H9 (cell line): ENCODE measurements around the gene NALCN. TPM values are rescaled to one million over a fixed set of nuclear protein-coding genes. Genes with fewer than 3 reads are reported as not detected.

Source experiments
- DNase-seq: peaks from one replicate; pipeline ENCODE4 v3.0.0-alpha.2; 2017
- H2AFZ ChIP-seq: one replicate; pipeline ENCODE4 v1.6.1; 2013; ENCODE audit warnings: mild to moderate bottlenecking, low read length, control low read depth, moderate library complexity
- H2AK5ac ChIP-seq: 2 replicates; pipeline ENCODE4 v1.6.1; 2013; ENCODE audit warnings: low read length, control low read depth, mixed read lengths; ENCODE audit not compliant: insufficient read length
- H2BK120ac ChIP-seq: one replicate; pipeline ENCODE4 v1.6.1; 2013; ENCODE audit warnings: low read depth, mild to moderate bottlenecking, low read length, control low read depth, inconsistent platforms; ENCODE audit not compliant: poor library complexity, severe bottlenecking
- H2BK12ac ChIP-seq: 2 replicates; pipeline ENCODE4 v1.6.1; 2013; ENCODE audit warnings: low read length, control low read depth, mixed read lengths, low read depth; ENCODE audit not compliant: insufficient read length
- H2BK15ac ChIP-seq: 2 replicates; pipeline ENCODE4 v1.6.1; 2013; ENCODE audit warnings: low read depth, low read length, control low read depth
- H2BK20ac ChIP-seq: one replicate; pipeline ENCODE4 v1.6.1; 2013; ENCODE audit warnings: low read depth, mild to moderate bottlenecking, low read length, control low read depth, inconsistent platforms; ENCODE audit not compliant: poor library complexity, severe bottlenecking
- H2BK5ac ChIP-seq: 2 replicates; pipeline ENCODE4 v1.6.1; 2013; ENCODE audit warnings: low read length, control low read depth, mixed read lengths; ENCODE audit not compliant: insufficient read length
- H3K14ac ChIP-seq: 2 replicates; pipeline ENCODE4 v1.6.1; 2013; ENCODE audit warnings: low read length, control low read depth; ENCODE audit not compliant: insufficient read depth
- H3K18ac ChIP-seq: 2 replicates; pipeline ENCODE4 v1.6.1; 2013; ENCODE audit warnings: low read depth, mild to moderate bottlenecking, mixed read lengths, low read length, control low read depth; ENCODE audit not compliant: insufficient read length
- H3K23ac ChIP-seq: 2 replicates; pipeline ENCODE4 v1.6.1; 2013; ENCODE audit warnings: low read length, control low read depth, mixed read lengths, low read depth; ENCODE audit not compliant: insufficient read length
- H3K23me2 ChIP-seq: 2 replicates; pipeline ENCODE4 v1.6.1; 2013; ENCODE audit warnings: low read depth, mild to moderate bottlenecking, mixed read lengths, low read length, control low read depth; ENCODE audit not compliant: insufficient read length, poor library complexity, severe bottlenecking
- H3K27ac ChIP-seq: 2 replicates; pipeline ENCODE4 v1.5.1; 2013; ENCODE audit warnings: low read length, control low read depth, mixed read lengths, low read depth; ENCODE audit not compliant: insufficient read length
- H3K27me3 ChIP-seq: 2 replicates; pipeline ENCODE4 v1.6.1; 2013; ENCODE audit warnings: low read length, control low read depth, inconsistent platforms; ENCODE audit not compliant: insufficient read depth
- H3K4ac ChIP-seq: 2 replicates; pipeline ENCODE4 v1.6.1; 2013; ENCODE audit warnings: low read depth, mild to moderate bottlenecking, control low read depth, inconsistent platforms, low read length, moderate library complexity
- H3K4me1 ChIP-seq: 2 replicates; pipeline ENCODE4 v1.6.1; 2013; ENCODE audit warnings: low read length, control low read depth, inconsistent platforms; ENCODE audit not compliant: insufficient read depth
- H3K4me2 ChIP-seq: 2 replicates; pipeline ENCODE4 v1.6.1; 2013; ENCODE audit warnings: low read length, control low read depth, mixed read lengths; ENCODE audit not compliant: insufficient read length, insufficient read depth
- H3K56ac ChIP-seq: 2 replicates; pipeline ENCODE4 v1.6.1; 2013; ENCODE audit warnings: low read depth, mild to moderate bottlenecking, mixed read lengths, low read length, control low read depth; ENCODE audit not compliant: insufficient read length
- H3K79me1 ChIP-seq: 2 replicates; pipeline ENCODE4 v1.6.1; 2013; ENCODE audit warnings: low read depth, mild to moderate bottlenecking, moderate library complexity, low read length, control low read depth, inconsistent platforms; ENCODE audit not compliant: insufficient read depth, poor library complexity, severe bottlenecking
- H3K79me2 ChIP-seq: 2 replicates; pipeline ENCODE4 v1.6.1; 2013; ENCODE audit warnings: low read length, control low read depth, inconsistent platforms; ENCODE audit not compliant: insufficient read depth
- H3K9ac ChIP-seq: 2 replicates; pipeline ENCODE4 v1.6.1; 2013; ENCODE audit warnings: low read length, control low read depth, mixed read lengths; ENCODE audit not compliant: insufficient read length; ENCODE audit errors: extremely low read depth
- H3K9me3 ChIP-seq: one replicate; pipeline ENCODE4 v1.6.1; 2013; ENCODE audit warnings: low read depth, low read length, inconsistent platforms; ENCODE audit not compliant: control insufficient read depth
- H3T11ph ChIP-seq: one replicate; pipeline ENCODE4 v1.6.1; 2013; ENCODE audit warnings: mild to moderate bottlenecking, low read length, control low read depth, inconsistent platforms
- H4K20me1 ChIP-seq: one replicate; pipeline ENCODE4 v1.6.1; 2013; ENCODE audit not compliant: control insufficient read depth, insufficient read length, insufficient read depth
- H4K5ac ChIP-seq: 2 replicates; pipeline ENCODE4 v1.6.1; 2013; ENCODE audit warnings: low read depth, mild to moderate bottlenecking, mixed read lengths, low read length, control low read depth; ENCODE audit not compliant: insufficient read length
- H4K8ac ChIP-seq: replicated peaks from 2 replicates; pipeline ENCODE4 v1.6.1; 2013; ENCODE audit warnings: low read length, control low read depth, mixed read lengths, low read depth; ENCODE audit not compliant: insufficient read length
- H4K91ac ChIP-seq: 2 replicates; pipeline ENCODE4 v1.6.1; 2013; ENCODE audit warnings: low read depth, mild to moderate bottlenecking, moderate library complexity, mixed read lengths, low read length, control low read depth; ENCODE audit not compliant: insufficient read length
- H3K27ac Mint-ChIP-seq, 3 experiments: 2 replicates in 2 of 3; 3 replicates in 1 of 3; pipeline ENCODE4 v1.8.0; 2020 to 2021; ENCODE audit warnings: mixed read lengths in 3 of 3, mild to moderate bottlenecking in 1 of 3, moderate library complexity in 1 of 3
- H3K27me3 Mint-ChIP-seq: 2 replicates; pipeline ENCODE4 v1.8.0; 2021; ENCODE audit warnings: low read depth, mild to moderate bottlenecking, moderate library complexity, mixed read lengths
- H3K36me3 Mint-ChIP-seq, 3 experiments: 2 replicates in 2 of 3; 3 replicates in 1 of 3; pipeline ENCODE4 v1.8.0; 2020 to 2021; ENCODE audit warnings: low read depth in 3 of 3, mixed read lengths in 3 of 3; ENCODE audit not compliant: insufficient read depth in 1 of 3
- H3K4me1 Mint-ChIP-seq, 2 experiments: 2 replicates each; pipeline ENCODE4 v1.8.0; 2020; ENCODE audit warnings: mixed read lengths in 2 of 2
- H3K4me3 Mint-ChIP-seq, 2 experiments: 2 replicates in 1 of 2; 3 replicates in 1 of 2; pipeline ENCODE4 v1.8.0; 2020 to 2021; ENCODE audit warnings: mild to moderate bottlenecking in 2 of 2, mixed read lengths in 2 of 2, moderate library complexity in 1 of 2
- H3K9me3 Mint-ChIP-seq, 2 experiments: 2 replicates in 1 of 2; 3 replicates in 1 of 2; pipeline ENCODE4 v1.8.0; 2020; ENCODE audit warnings: mild to moderate bottlenecking in 2 of 2, mixed read lengths in 2 of 2, moderate library complexity in 1 of 2
- WGBS: extraction: QIAGEN DNeasy Blood & Tissue Kit; methylation state at CpG from one replicate; pipeline ENCODE4 v1.1.7; 2013; ENCODE audit warnings: missing lambda C conversion rate, low lambda C conversion rate, mixed read lengths; ENCODE audit not compliant: insufficient read length; ENCODE audit errors: extremely low coverage; 5-methylcytosine and 5-hydroxymethylcytosine counted together
- total RNA-seq: library from RNA; stranded (reverse); gene quantifications from 2 replicates; pipeline ENCODE4 v1.2.1, GENCODE V29; 2021
- TF ChIP-seq, protein P1 (sequence below): fragments of 200-600 bp; sonication (generic); conservative IDR thresholded peaks from 3 replicates; pipeline ENCODE4 v1.8.0; 2021; ENCODE audit warnings: antibody characterized with exemption, mild to moderate bottlenecking

NALCN gene
- total RNA-seq, 1 experiment from 2014 or later: 0.09 TPM

- H2BK12ac ChIP-seq: no peak overlapping the region
- WGBS: no CpG with 5 or more reads among the region's 7 CpGs
- no peaks in the 10 kb centered on the region for H3K9me3 ChIP-seq
- H3K18ac ChIP-seq: no peak overlapping the region
- H4K20me1 ChIP-seq: no peaks in the 10 kb centered on the region
- no peaks in the 10 kb centered on the region for H3K79me1 ChIP-seq
- H2BK5ac ChIP-seq: no peak overlapping the region
- no peaks in the 10 kb centered on the region for H3K4me1 ChIP-seq
- H3T11ph ChIP-seq: no peak overlapping the region
- H3K56ac ChIP-seq: no peak overlapping the region
- H3K4me2 ChIP-seq: no peak overlapping the region
- no peak overlapping the region for H3K9ac ChIP-seq
- H3K27me3 Mint-ChIP-seq: no peaks in the 10 kb centered on the region
- H3K9me3 Mint-ChIP-seq: no peaks in the 10 kb centered on the region
- no peak overlapping the region for H3K4ac ChIP-seq
- no peaks in the 10 kb centered on the region for H3K79me2 ChIP-seq
- no peak overlapping the region for H2AK5ac ChIP-seq
- H3K4me1 Mint-ChIP-seq: peaks cover 4% of the 10 kb centered on the region in 2 experiments
- H3K14ac ChIP-seq: no peak overlapping the region
- no peaks in the 10 kb centered on the region for H3K27me3 ChIP-seq
- no peak overlapping the region for H2BK20ac ChIP-seq
- DNase-seq: no peak
- no peak overlapping the region for H2BK120ac ChIP-seq
- no peak overlapping the region for H2AFZ ChIP-seq
- no peak overlapping the region for H3K27ac ChIP-seq
- no peak overlapping the region for H4K5ac ChIP-seq
- peak overlapping the region in 1 of 3 experiments; percentile 1; a peak in 1 of 7 replicates for H3K27ac Mint-ChIP-seq
- no peak overlapping the region for H2BK15ac ChIP-seq
- H3K4me3 Mint-ChIP-seq: no peak overlapping the region
- H4K8ac ChIP-seq: no peak overlapping the region
- no peak overlapping the region for H4K91ac ChIP-seq
- H3K36me3 Mint-ChIP-seq: peaks cover 0 to under 1% (median 0%) of the 10 kb centered on the region in 3 experiments; a peak in 2 of 7 replicates
- H3K23ac ChIP-seq: no peak overlapping the region
- TF ChIP-seq, protein P1, sequence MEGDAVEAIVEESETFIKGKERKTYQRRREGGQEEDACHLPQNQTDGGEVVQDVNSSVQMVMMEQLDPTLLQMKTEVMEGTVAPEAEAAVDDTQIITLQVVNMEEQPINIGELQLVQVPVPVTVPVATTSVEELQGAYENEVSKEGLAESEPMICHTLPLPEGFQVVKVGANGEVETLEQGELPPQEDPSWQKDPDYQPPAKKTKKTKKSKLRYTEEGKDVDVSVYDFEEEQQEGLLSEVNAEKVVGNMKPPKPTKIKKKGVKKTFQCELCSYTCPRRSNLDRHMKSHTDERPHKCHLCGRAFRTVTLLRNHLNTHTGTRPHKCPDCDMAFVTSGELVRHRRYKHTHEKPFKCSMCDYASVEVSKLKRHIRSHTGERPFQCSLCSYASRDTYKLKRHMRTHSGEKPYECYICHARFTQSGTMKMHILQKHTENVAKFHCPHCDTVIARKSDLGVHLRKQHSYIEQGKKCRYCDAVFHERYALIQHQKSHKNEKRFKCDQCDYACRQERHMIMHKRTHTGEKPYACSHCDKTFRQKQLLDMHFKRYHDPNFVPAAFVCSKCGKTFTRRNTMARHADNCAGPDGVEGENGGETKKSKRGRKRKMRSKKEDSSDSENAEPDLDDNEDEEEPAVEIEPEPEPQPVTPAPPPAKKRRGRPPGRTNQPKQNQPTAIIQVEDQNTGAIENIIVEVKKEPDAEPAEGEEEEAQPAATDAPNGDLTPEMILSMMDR: no peak
- no peaks in the 10 kb centered on the region for H3K23me2 ChIP-seq
These were observed 397.6 kb downstream of the NALCN start for GRCh38 chr13:101018720-101019119.
